Measurements from ENCODE around the gene PHTF2.

GRCh38 chr7:77993838-77994237 lies 195.3 kb downstream of the PHTF2 start:
- TF ChIP-seq SIN3A (IDR thresholded peaks at IDR 0.05; ENCODE audit: borderline replicate concordance, insufficient read depth, low read length) (no peak), POLR2AphosphoS5 (IDR thresholded peaks at IDR 0.05; ENCODE audit: low read depth, low read length) (no peak), TAF1 (IDR thresholded peaks at IDR 0.05; ENCODE audit: borderline replicate concordance, insufficient read depth, low read length) (no peak)

All from PFSK-1 (cell line).